22Rv1 (cell line): ENCODE data around the gene MTCH1.

Source experiments
- ZFX ChIP-seq: fragments of 450-650 bp; IDR thresholded peaks from 2 replicates; pipeline ENCODE4 v1.6.1; 2017; ENCODE audit warnings: antibody characterized with exemption, borderline replicate concordance
- TF ChIP-seq, protein P1 (sequence below): fragments of 450-650 bp; IDR thresholded peaks from 2 replicates; pipeline ENCODE4 v1.5.1; 2017; ENCODE audit warnings: mild to moderate bottlenecking

- TF ChIP-seq, protein P1, sequence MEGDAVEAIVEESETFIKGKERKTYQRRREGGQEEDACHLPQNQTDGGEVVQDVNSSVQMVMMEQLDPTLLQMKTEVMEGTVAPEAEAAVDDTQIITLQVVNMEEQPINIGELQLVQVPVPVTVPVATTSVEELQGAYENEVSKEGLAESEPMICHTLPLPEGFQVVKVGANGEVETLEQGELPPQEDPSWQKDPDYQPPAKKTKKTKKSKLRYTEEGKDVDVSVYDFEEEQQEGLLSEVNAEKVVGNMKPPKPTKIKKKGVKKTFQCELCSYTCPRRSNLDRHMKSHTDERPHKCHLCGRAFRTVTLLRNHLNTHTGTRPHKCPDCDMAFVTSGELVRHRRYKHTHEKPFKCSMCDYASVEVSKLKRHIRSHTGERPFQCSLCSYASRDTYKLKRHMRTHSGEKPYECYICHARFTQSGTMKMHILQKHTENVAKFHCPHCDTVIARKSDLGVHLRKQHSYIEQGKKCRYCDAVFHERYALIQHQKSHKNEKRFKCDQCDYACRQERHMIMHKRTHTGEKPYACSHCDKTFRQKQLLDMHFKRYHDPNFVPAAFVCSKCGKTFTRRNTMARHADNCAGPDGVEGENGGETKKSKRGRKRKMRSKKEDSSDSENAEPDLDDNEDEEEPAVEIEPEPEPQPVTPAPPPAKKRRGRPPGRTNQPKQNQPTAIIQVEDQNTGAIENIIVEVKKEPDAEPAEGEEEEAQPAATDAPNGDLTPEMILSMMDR = no peak
- no peak for TF ChIP-seq ZFX
Measured at GRCh38 chr6:37006793-37007339, 20.9 kb upstream of the MTCH1 start.
